ENCODE measurements around the gene THOC6. TPM values are rescaled to one million over a fixed set of nuclear protein-coding genes. Genes with fewer than 3 reads are reported as not detected.

Gene THOC6
- total RNA-seq = 10 to 100 TPM; 18.8 to 19.3 TPM
- long read RNA-seq, transcript THOC6-202 (13 exons, 1,419 nt) = major isoform, 20 of 25 reads
- long read RNA-seq, partial matches to known transcripts = 0 of 25 reads
- long read RNA-seq, other reads (novel, unspliced or antisense) = 4 of 25 reads

DNA sequence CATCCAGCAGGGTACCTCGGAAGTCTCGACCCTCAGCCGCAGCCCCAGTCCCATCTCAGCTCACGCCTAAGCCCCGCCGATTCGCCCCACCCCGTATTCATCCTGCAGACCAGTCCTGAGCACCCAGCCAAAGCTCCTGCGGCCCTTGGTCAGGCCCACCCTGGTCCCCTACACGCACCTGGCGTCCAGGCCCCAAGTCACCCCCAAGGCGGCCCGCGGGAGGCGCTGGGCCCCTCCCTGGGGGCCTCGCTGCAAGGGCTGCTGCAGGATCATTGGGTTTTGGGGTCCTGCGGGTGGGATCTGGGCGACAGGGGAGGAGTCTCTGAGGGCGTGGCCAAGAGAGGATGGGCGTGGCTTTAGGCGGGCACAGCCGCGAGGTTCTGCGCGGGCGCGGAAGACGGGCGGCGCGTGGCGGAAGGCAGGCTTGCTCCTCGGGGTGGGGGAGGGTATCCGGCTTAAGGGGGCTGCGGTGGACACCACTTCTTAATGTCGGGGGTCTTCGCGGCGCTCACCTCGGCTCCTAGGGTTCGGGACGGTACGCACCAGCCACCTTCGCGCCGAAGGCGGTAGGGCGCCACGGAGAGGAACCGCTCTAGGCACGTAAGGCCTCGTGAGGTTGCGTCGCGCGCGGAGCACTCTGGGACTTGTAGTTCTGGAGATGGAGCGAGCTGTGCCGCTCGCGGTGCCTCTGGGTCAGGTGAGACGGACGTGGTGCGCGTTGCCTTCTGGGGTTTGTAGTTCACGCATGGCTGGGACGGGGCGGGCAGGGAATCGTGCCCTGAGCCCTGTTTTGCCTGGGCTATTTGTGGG, at the start of gene THOC6, which contains the start of gene HCFC1R1:
Gene THOC6 (plus strand): TSS at position 367 of the 810 bp plus-strand sequence. CDS start 292 bp downstream, at position 659.
Gene HCFC1R1 (minus strand): TSS at position 274 of the 810 bp plus-strand sequence. CDS start 1 bp downstream, at position 273.
- ATAC-seq = peak; percentile 66
- intact Hi-C loops (cut with DNase I, micrococcal nuclease) = no loop called here
- peak; percentile 98 to 99 for DNase-seq

DNA sequence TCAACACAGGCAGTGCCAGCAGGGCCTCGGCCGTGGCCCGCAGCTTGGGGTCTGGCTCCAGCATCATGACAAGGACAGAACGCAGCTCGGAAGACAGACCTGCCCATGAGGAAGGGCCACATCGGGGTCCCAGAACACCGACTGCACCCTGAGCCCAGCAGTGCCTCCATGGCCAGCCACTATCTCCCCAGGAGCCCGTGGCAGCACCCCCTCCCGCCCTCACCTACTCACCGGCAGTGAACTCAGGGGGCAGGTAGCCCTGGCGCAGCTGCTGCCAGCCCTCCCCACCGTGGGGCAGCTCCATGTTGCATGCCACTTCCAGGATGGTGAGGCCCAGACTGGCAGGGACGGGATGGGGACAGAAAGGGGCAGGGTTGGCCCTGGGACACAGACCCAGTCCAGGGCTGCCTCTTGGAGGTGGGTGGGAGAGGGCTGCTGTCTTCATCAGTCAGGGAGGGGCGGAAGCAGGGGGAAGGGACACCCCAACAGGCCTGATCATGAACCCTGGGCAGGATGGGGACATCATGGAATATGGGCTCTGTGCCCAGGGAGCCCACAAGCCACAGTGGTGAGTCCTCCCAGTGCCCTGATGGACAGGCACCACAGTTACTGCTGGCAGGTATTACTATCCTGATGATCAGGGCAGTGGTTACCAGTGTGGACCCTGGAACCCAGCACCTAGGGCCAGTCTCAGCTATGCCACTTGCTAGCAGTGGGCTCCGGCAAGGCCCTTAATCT, 49.3 kb upstream of the THOC6 start:
- intact Hi-C loops (cut with DNase I, micrococcal nuclease) = no loop called here
- no peak for ATAC-seq
- no peak for DNase-seq

DNA sequence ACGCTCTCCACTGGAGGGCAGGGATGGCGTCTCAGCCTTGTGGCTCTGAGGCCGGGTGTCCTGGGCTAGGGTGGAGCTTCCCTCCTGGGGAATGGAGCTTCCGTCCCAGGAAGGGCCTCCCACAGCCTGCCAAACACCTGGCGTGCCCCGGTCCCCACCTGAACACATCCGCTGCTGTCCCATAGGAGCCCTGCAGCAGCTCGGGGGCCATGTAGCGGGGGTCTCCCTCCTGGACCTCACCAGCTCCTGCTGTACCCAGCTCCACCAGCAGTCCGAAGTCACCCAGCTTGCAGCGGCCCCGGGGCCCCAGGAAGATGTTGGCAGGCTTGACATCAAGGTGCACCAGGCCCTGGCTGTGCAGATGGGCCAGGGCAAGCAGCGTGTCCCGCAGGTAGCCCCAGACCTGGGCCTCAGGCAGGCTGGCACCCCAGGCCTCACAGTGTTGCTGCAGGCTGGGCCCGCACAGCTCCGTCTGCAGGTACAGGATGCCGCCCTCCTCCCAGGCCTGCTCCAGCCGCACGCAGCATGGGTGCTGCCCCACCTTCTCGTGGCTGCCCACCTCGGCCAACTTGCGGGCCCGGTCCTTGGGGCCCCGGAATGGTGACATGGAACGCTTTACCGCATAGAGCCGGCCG, 48.6 kb upstream of the THOC6 start:
- intact Hi-C loops (cut with DNase I, micrococcal nuclease) = no loop called here
- no peak for DNase-seq
- ATAC-seq = no peak

DNA sequence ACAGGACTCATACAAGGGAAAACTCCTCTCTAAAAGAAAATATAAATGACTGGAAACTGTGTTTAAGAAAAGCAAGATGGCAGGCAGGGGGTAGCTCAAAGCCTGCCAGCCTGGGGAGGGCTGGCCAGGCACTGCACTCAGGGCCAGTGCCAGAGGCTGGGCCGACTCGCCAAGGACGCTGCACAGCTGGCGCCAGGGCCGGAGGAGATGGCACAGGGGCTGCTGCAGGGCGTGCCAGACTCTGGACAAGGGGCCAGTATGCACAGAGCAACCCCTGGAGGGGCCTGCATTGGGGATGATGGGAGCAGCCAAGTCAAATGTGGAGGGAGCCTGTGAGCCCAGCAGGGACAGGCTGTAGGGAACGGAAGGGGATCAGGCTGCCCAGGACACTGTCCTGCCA, 47.6 kb upstream of the THOC6 start:
- intact Hi-C loops (cut with DNase I, micrococcal nuclease) = no loop called here
- DNase-seq = no peak
- ATAC-seq = no peak

DNA sequence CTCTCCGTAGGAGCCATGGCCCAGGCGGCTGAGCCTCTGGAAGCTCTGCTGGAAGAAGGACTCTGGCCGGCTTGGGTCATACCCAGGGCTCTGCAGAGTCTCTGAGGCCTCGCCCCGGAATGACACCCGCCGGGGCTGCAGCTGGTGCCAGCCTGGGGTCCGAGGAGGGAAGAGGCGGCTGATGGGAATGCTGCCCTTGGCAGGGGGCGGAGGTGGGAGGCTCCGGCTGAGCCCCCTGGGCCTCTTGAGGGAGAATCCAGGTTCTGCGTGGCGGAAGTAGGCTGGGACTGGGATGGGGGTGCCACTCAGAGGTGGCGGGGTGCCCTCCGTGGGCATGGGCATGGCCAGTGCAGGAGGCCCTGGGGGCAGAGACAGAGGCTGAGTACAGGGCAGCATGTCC, 47.2 kb upstream of the THOC6 start:
- intact Hi-C loops (cut with DNase I, micrococcal nuclease) = no loop called here
- DNase-seq (no peak), ATAC-seq (no peak)

DNA sequence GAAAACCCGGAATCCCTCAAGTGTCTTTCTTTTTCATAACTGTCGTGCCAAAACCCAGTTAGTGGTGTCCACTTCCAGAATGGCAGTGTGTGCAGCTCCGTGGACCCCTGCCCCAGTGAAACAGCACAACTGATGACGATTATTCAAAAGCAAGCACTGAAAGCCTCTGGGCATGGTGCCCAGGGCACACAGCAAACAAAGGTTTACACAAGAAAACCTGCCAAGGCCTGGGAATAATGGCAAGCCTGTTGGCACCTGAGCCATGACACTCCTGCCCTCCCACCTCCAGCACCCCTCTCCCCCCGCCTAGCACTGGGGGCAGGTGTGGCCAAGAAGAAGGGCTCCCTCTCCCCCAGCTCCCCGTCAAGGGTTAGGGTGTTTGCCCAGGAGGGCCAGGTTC, 46.4 kb upstream of the THOC6 start:
- DNase-seq = peak; percentile 64 to 65
- ATAC-seq = peak; percentile 47
- intact Hi-C loops (cut with DNase I, micrococcal nuclease) = no loop called here

DNA sequence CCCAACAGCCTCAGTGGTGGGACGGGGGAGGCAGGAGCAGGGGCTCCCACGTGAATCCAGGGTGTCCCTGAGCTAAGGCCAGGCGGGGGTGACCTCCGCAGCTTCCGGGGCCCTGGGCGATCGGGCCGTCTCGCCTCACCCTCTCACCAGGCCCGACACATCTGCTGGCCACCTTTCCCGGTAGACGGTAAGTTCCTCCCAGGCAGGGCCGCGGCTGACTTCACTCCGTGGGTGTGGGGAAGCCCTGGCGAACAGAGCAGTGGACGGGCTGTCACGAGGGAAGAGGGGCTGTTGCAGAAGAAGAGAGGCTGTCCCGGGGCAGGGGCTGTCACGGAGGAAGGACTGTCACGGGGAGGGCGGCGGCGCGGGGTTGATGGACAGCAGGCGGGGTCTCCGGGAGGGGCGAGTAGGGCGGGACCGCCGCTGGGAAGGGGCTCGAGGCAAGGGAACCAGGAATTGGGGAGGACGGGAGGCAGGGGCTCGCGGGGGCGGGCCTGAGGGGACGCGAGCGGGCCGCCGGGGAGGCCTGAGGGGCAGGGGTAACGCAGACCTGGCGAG, 44.1 kb upstream of the THOC6 start:
- no peak for ATAC-seq
- peak in 1 of 2 donors; percentile 35 for DNase-seq
- intact Hi-C loops (cut with DNase I, micrococcal nuclease) = no loop called here

DNA sequence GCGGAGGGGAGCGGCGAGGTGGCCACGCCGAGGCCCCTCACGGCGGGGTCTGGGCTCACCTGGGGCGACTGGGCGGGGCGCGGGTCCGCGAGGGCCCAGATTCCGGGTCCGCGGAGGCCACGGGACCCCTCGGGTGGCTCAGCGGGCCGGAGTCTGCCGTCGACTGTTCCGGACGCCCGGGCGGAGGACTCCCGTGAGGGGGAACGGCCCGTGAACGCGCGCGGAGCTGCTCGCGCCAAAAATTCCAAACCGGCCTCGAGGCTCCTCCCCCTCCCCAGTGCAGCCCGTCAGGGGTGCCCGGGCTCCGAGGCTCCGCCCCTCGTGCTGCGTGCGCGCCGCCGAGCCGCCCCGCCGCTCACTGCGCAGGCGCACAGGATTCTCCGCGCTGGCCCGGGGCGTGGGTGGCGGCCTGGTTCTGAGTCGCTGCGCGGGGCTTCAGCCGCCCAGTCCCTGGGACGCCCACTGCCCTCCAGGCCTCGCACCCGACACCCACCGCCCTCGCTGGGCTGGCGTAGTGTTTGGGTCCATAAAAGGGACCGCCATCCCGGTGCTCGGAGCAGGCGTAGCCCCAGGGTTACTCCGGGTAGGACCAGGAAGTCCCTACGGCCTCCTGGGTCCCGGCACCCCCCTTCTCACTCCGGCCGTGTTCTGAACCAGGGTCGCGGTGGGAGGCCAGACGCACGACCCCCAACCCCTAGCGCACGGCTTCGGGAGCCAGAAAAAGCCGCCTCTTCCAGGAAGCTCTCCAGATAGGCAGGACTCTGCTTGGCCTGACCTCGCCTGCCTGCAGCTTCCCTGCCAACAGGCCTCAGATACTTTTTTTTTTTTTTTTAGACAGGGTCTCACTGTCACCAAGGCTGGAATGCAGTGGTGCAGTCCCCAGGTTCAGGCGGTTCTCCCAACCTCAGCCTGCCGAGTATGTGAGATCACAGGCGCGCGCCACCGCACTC, 43.3 kb upstream of the THOC6 start, which contains the start of gene PKMYT1:
Gene PKMYT1 (minus strand): TSS at position 220 of the 950 bp plus-strand sequence. CDS start 789 bp downstream, outside the sequence.
- ATAC-seq = peak; percentile 85
- intact Hi-C loops (cut with DNase I, micrococcal nuclease) = no loop called here
- DNase-seq = peak; percentile 84 to 95

DNA sequence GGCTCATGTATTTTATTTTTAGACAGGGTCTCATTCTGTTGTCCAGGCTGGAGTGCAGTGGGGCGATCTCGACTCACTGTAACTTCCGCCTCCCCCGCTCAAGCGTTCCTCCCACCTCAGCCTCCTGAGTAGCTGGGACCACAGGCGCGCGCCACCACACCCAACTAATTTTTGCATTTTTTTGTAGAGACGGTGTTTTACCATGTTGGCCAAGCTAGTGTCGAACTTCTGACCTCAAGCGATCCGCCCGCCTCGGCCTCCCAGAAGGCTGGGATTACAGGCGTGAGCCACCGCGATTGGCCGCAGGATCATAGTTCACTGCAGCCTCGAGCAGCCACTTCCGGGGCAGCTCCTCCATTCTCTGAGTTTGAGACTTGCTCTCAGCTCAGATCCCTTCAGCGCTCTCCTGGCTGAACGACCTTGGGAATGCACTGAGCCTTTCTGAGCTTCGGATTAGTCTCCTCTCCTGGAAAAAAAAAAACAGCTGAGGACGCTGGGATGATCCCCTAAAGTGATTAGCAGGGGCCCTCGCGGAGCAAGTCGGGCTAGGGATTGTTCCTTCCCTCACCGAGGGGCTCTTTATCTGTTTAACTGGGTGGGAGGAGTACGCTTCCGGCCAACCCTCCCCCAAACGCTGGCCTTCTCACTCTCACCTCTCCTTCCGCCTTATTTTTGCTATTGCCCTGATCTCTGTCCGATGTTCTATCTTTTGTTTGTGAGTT, 42.5 kb upstream of the THOC6 start:
- intact Hi-C loops (cut with DNase I, micrococcal nuclease) = no loop called here
- ATAC-seq = no peak
- DNase-seq = no peak

DNA sequence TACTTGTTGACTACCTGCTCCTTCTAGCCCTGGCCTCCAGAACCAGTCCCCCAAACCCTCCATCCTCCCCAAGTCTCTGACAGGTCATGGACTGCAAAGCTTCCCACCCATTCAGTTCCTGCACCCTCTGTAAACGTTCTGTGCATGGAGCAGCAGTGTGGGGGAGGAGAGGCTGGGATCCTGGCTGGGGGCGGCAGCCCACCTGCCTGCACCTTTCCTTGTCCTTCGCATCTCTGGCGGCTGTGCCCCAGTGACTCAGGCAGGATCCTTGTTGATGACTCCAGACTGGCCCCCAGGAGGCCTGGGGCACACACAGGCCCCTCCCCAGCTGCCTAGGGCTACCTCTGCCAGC, 42.0 kb upstream of the THOC6 start:
- DNase-seq (no peak), ATAC-seq (no peak)
- intact Hi-C loops (cut with DNase I, micrococcal nuclease) = no loop called here

DNA sequence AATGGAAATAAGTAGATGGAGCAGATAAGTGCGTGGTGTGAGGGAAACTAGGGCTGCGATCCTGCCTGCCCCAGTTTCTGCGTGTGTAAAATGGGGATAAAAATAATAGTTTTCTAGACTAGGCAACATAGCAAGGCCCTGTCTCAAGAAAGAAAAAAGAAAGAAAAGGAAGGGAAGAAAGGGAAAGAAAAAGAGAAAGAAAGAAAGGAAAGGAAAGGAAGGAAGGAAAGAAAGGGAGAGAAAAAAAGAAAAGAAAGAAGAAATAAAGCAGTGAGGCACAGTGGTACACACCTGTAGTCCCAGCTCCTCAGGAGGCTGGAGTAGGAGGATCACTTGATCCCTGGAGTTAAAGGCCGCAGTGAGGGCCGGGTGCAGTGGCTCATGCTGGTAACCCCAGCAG, 41.4 kb upstream of the THOC6 start:
- intact Hi-C loops (cut with DNase I, micrococcal nuclease) = no loop called here
- DNase-seq (no peak), ATAC-seq (no peak)

DNA sequence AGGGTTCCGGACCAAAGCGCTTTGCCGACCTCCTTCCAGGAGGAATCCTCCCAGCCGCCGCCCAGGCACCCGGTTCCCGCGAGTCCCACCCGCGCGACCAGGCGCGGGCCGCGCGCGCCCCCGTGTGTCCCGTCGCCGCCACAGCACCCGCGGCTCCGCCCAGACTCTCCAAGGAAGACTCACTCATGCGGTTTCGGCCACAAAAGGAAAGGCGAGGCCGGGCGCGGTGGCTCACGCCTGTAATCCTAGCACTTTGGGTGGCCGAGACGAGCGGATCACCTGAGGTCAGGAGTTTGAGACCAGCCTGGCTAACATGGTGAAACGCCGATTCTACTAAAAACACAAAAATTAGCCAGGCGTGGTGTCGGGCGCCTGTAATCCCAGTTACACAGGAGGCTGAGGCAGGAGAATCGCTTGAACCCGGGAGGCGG, 40.1 kb upstream of the THOC6 start:
- DNase-seq (peak; percentile 67 to 83), ATAC-seq (peak; percentile 67)
- intact Hi-C loops (cut with DNase I, micrococcal nuclease) = no loop called here

DNA sequence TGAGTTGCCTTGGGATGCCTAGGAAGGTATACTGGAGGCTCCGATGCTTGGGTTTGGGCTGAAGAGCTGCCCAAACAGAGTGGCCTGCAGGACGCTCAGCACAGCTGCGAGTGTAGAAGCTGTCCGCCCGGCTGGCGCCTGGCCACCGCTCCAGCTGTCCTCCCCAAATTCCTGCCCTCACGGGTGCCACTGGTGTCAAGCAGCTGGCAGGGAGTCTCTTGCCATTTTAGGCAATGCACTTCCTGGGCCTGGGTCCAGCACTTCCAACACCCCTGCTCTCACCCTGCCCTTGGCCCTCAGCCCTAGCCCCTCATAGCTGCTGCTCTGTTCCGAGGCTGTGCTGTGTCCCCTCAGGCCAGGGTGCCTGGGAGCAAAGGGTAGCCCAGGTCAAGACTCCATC, 38.4 kb upstream of the THOC6 start:
- ATAC-seq = no peak
- DNase-seq = no peak
- intact Hi-C loops (cut with DNase I, micrococcal nuclease) = no loop called here

DNA sequence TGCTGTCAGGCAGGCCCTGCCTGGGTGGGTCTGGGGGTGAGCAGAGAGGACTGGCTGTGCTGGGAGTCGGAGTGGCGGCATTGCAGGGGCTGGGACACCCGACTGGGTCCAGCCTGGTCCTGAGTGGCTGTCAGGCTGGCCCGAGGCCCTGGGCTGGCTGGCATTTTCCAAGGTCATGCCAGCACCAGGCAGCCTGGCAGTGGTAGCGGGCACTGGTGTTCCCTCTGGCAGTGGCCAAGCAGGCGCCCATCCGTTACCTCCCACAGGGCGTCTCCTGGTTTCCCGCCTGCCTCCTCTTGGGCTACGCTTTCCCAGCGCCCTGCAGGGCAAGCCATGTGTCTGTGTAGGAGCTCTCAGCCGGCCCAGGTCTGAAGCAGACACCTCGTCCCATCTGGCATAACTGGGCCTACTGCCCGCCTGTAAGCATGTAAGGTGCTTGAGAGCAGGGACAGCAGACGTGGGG, 37.9 kb upstream of the THOC6 start:
- intact Hi-C loops (cut with DNase I, micrococcal nuclease) = no loop called here
- DNase-seq (no peak), ATAC-seq (no peak)

DNA sequence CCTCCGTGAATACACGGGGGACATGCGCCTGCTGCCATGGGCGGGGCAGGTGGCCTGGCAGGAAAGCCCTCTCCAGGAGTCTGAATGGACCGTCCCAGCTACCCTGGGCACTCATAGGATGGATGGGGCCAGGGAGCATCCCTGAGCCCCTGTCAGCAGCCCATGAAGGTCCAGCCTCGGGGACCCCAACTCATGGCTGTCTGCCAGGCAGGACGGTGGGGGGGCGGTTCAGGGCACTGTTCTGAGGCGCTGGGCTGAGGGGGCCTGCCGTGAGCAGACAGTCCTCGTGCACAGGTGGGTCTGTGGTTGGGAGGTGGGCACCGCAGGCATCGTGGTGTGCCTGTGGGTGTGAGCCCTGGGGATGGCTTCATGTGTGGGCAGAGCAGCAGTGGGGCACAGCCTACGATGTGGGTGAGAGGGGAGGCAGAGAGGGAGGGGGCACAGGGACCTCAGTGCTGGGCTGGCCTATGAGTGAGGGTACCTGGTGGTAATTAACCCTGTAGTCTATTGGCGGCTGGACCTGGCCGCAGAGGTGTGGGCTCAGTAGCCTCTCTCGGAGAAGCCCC, 37.1 kb upstream of the THOC6 start:
- intact Hi-C loops (cut with DNase I, micrococcal nuclease) = no loop called here

DNA sequence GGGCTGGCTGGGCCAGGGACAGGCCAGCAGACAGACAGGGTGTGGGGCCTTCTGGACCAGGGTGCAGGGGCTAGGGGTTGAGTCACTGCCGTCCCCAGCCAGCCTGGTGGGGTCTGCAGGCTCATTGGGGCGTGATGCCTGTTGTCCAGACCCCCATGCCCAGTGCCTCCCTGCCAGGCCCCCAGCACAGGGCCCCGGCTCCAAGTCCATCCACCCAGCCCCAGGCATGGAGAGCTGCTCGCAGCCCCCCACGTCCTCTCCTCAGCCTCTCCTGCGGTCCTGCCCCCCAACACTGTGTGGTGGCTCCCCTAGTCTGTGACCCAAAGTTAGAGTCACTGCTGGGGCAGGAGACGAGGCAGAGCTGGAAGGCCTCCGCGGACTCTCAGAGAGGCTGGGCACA, 36.5 kb upstream of the THOC6 start:
- DNase-seq (no peak), ATAC-seq (no peak)
- intact Hi-C loops (cut with DNase I, micrococcal nuclease) = no loop called here

More for the DNA sequence above, 37.1 kb upstream of the THOC6 start:
- DNase-seq = no peak
- ATAC-seq = no peak

DNA sequence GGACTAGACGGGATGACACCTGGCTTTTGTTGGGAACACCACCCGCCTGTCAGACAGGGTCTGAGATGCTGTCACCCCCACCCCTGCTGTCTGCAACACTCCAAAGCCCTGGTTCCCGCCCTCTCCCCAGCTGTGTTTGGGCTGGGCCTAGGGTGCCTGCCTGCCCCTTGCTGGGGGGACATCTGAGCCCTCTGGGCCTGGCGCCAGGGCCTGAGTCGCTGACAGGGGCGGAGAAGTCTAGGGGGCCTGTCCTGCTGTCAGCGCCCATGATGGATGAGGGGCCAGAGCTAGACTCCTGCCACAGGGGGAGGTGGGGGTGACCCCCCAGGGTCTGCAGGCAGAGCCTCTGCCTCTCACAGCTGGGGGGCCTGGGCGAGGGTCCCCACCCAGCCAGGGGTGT, 36.0 kb upstream of the THOC6 start:
- intact Hi-C loops (cut with DNase I, micrococcal nuclease) = no loop called here
- DNase-seq = no peak
- ATAC-seq = no peak

All from left colon (tissue), 2 donors.